Caco-2 (cell line): ENCODE measurements around the gene SOX6. TPM values are rescaled to one million over a fixed set of nuclear protein-coding genes. Genes with fewer than 3 reads are reported as not detected.

Experiments used
- BruUV-seq: library from RNA; stranded (reverse); fragments of 400-500 nt; replicated peaks from 2 replicates; lab custom pipeline; 2021; lab: Mats Ljungman, UMichigan
- CTCF ChIA-PET: fragments of 300-600 bp; sonication (Branson Sonifier 250); formaldehyde crosslinking; loops from one replicate; lab custom pipeline; 2022; ENCODE audit warnings: antibody characterized with exemption; lab: Charles Lee
- POLR2A ChIA-PET: fragments of 300-600 bp; sonication (Branson Sonifier 250); formaldehyde crosslinking; loops from one replicate; lab custom pipeline; 2022; ENCODE audit warnings: antibody characterized with exemption; lab: Charles Lee
- DNase-seq, 2 experiments: peaks; one replicate each; pipeline versions ENCODE4 v3.0.0 to v3.0.0-alpha.2; 2020 to 2022
- H3K27me3 ChIP-seq: replicated peaks from 2 replicates; pipeline ENCODE4 v1.6.0; 2011; ENCODE audit warnings: low read length; ENCODE audit not compliant: control insufficient read depth, insufficient read depth
- H3K36me3 ChIP-seq: 2 replicates; pipeline ENCODE4 v1.5.1; 2011; ENCODE audit warnings: low read length; ENCODE audit not compliant: control insufficient read depth, insufficient read depth
- H3K4me1 ChIP-seq: fragments of 250-450 bp; sonication (Bioruptor Pico); 2 replicates; pipeline ENCODE4 v1.5.1; 2020; ENCODE audit warnings: mild to moderate bottlenecking
- H3K4me3 ChIP-seq: 2 replicates; pipeline ENCODE4 v1.5.1; 2011; ENCODE audit warnings: low read depth, mild to moderate bottlenecking, control low read depth, low read length
- H3K9me3 ChIP-seq: fragments of 250-450 bp; sonication (Bioruptor Pico); 2 replicates; pipeline ENCODE4 v1.5.1; 2020; ENCODE audit warnings: mild to moderate bottlenecking, moderate library complexity
- H3K27ac Mint-ChIP-seq: one replicate; pipeline ENCODE4 v1.8.0; 2022; ENCODE audit warnings: mixed read lengths; ENCODE audit not compliant: unreplicated experiment
- H3K27me3 Mint-ChIP-seq: one replicate; pipeline ENCODE4 v1.8.0; 2022; ENCODE audit warnings: mixed read lengths; ENCODE audit not compliant: insufficient read depth, unreplicated experiment
- H3K36me3 Mint-ChIP-seq: one replicate; pipeline ENCODE4 v1.8.0; 2022; ENCODE audit warnings: mild to moderate bottlenecking, mixed read lengths; ENCODE audit not compliant: insufficient read depth, unreplicated experiment
- H3K4me1 Mint-ChIP-seq: one replicate; pipeline ENCODE4 v1.8.0; 2022; ENCODE audit warnings: low read depth, mixed read lengths; ENCODE audit not compliant: unreplicated experiment
- H3K4me3 Mint-ChIP-seq: one replicate; pipeline ENCODE4 v1.8.0; 2022; ENCODE audit warnings: mild to moderate bottlenecking, moderate library complexity, mixed read lengths; ENCODE audit not compliant: unreplicated experiment
- H3K9me3 Mint-ChIP-seq: one replicate; pipeline ENCODE4 v1.8.0; 2022; ENCODE audit warnings: mixed read lengths; ENCODE audit not compliant: unreplicated experiment
- CTCF ChIP-seq, 2 experiments: fragments of 200-600 bp in 1 of 2; IDR thresholded peaks; 1 replicate in 1 of 2; 2 replicates in 1 of 2; pipeline versions ENCODE4 v1.5.1 to v1.8.0; 2011 to 2022; ENCODE audit warnings: antibody characterized with exemption in 1 of 2, control low read depth in 1 of 2, inconsistent platforms in 1 of 2, low read depth in 1 of 2, low read length in 1 of 2, mild to moderate bottlenecking in 1 of 2, moderate library complexity in 1 of 2; ENCODE audit not compliant: insufficient read depth in 1 of 2, severe bottlenecking in 1 of 2, unreplicated experiment in 1 of 2
- intact Hi-C: fragments of 100-400 bp; cut with micrococcal nuclease; formaldehyde crosslinking; loops from one replicate; pipeline ENCODE4 v1.10.0; 2022; ENCODE audit not compliant: unreplicated experiment
- total RNA-seq: library from RNA; stranded (reverse); gene quantifications from 2 replicates; pipeline ENCODE4 v1.2.3, GENCODE V29; 2022

SOX6 gene
- total RNA-seq, 1 experiment from 2014 or later = 10.8 TPM

- Mint-ChIP-seq H3K9me3 (no peaks in the 10 kb centered on the region), H3K27ac (peak overlapping the region; percentile 48), H3K27me3 (no peaks in the 10 kb centered on the region), H3K4me3 (peak overlapping the region; percentile 48), H3K4me1 (peaks cover 22% of the 10 kb centered on the region), H3K36me3 (no peaks in the 10 kb centered on the region)
- ChIA-PET POLR2A (interaction anchor here (0.6 kb wide), 1 partner anchor 106 kb away, joined by 6 read pairs; no protein-coding TSS in a partner anchor), CTCF (no interaction called here)
- no peaks in the 10 kb centered on the region for H3K27me3 ChIP-seq
- TF ChIP-seq CTCF (IDR thresholded peaks at IDR 0.05; ENCODE audit: insufficient read depth in 1 of 2, low read depth in 1 of 2, low read length in 1 of 2, severe bottlenecking in 1 of 2, unreplicated experiment in 1 of 2) = no peak
- no peaks in the 10 kb centered on the region for H3K36me3 ChIP-seq
- H3K9me3 ChIP-seq = no peaks in the 10 kb centered on the region
- intact Hi-C loops = loop anchor here (5.0 kb wide), 2 partner anchors 95 to 610 kb away; no protein-coding TSS in a partner anchor
- H3K4me1 ChIP-seq = peaks cover 21% of the 10 kb centered on the region
- BruUV-seq = no TSS peak
- peak overlapping the region; percentile 14 for H3K4me3 ChIP-seq
- DNase-seq = peak; percentile 71 to 76
These were observed 354.4 kb downstream of the SOX6 start for GRCh38 chr11:16001899-16002426.

GRCh38 chr11:16001044-16001568 is 355.2 kb downstream of the SOX6 start:
- H3K4me3 Mint-ChIP-seq = peak overlapping the region; percentile 48
- CTCF ChIA-PET = no interaction called here
- no TSS peak for BruUV-seq

GRCh38 chr11:16000065-16000464 is 356.3 kb downstream of the SOX6 start:
- H3K27me3 Mint-ChIP-seq = no peaks in the 10 kb centered on the region
- intact Hi-C loops = loop anchor here (5.0 kb wide), 2 partner anchors 97 to 612 kb away; no protein-coding TSS in a partner anchor
- no peaks in the 10 kb centered on the region for H3K36me3 ChIP-seq
- peak overlapping the region; percentile 48 for H3K27ac Mint-ChIP-seq
- H3K9me3 ChIP-seq = no peaks in the 10 kb centered on the region
- H3K4me3 ChIP-seq = no peak overlapping the region
- peaks cover 21% of the 10 kb centered on the region for H3K4me1 ChIP-seq
- DNase-seq = no peak
- ChIA-PET POLR2A (no interaction called here), CTCF (no interaction called here)
- no peaks in the 10 kb centered on the region for H3K9me3 Mint-ChIP-seq
- peaks cover 30% of the 10 kb centered on the region for H3K4me1 Mint-ChIP-seq
- TF ChIP-seq CTCF (IDR thresholded peaks at IDR 0.05; ENCODE audit: insufficient read depth in 1 of 2, low read depth in 1 of 2, low read length in 1 of 2, severe bottlenecking in 1 of 2, unreplicated experiment in 1 of 2) = no peak
- H3K4me3 Mint-ChIP-seq = no peak overlapping the region
- no peaks in the 10 kb centered on the region for H3K27me3 ChIP-seq
- no TSS peak for BruUV-seq
- no peaks in the 10 kb centered on the region for H3K36me3 Mint-ChIP-seq

More at GRCh38 chr11:16001044-16001568, 355.2 kb downstream of the SOX6 start:
- intact Hi-C loops = loop anchor here (5.0 kb wide), 2 partner anchors 96 to 611 kb away; no protein-coding TSS in a partner anchor
- H3K9me3 ChIP-seq = no peaks in the 10 kb centered on the region
- DNase-seq = peak in 1 of 2 experiments; percentile 2
- H3K27me3 ChIP-seq = no peaks in the 10 kb centered on the region
- no peak overlapping the region for H3K4me3 ChIP-seq
- no peaks in the 10 kb centered on the region for H3K36me3 ChIP-seq
- H3K4me1 ChIP-seq = peaks cover 21% of the 10 kb centered on the region
- Mint-ChIP-seq H3K27ac (peak overlapping the region; percentile 48), H3K36me3 (no peaks in the 10 kb centered on the region), H3K9me3 (no peaks in the 10 kb centered on the region), H3K4me1 (peaks cover 22% of the 10 kb centered on the region), H3K27me3 (no peaks in the 10 kb centered on the region)
- POLR2A ChIA-PET = no interaction called here
- no peak for TF ChIP-seq CTCF (IDR thresholded peaks at IDR 0.05; ENCODE audit: insufficient read depth in 1 of 2, low read depth in 1 of 2, low read length in 1 of 2, severe bottlenecking in 1 of 2, unreplicated experiment in 1 of 2)
